Transverse colon (tissue), 4 donors: ENCODE results near the gene EPHB2.

ENCODE experiments used
- EP300 ChIP-seq: sonication (generic); formaldehyde crosslinking; IDR thresholded peaks from one replicate; pipeline ENCODE4 v1.6.1; 2017; ENCODE audit warnings: antibody characterized with exemption, low read depth
- POLR2A ChIP-seq: fragments of 450-650 bp; IDR thresholded peaks from one replicate; pipeline ENCODE4 v1.6.1; 2016; ENCODE audit warnings: antibody characterized with exemption, mild to moderate bottlenecking, moderate library complexity
- POLR2AphosphoS5 ChIP-seq, 3 donors: sonication (generic); formaldehyde crosslinking; IDR thresholded peaks; one replicate each; pipeline ENCODE4 v1.6.1; 2016; ENCODE audit warnings: antibody characterized with exemption in 3 of 3
- TF ChIP-seq, protein P1 (sequence below), 5 experiments: fragments of 200-600 bp in 3 of 5; fragments of 450-650 bp in 2 of 5; sonication (generic) in 3 of 5; IDR thresholded peaks; 1 replicate in 2 of 5; 2 replicates in 3 of 5; pipeline ENCODE4 v1.5.1; 2016 to 2017; ENCODE audit warnings: antibody characterized with exemption in 5 of 5, inconsistent platforms in 3 of 5, mild to moderate bottlenecking in 2 of 5, moderate library complexity in 1 of 5

DNA sequence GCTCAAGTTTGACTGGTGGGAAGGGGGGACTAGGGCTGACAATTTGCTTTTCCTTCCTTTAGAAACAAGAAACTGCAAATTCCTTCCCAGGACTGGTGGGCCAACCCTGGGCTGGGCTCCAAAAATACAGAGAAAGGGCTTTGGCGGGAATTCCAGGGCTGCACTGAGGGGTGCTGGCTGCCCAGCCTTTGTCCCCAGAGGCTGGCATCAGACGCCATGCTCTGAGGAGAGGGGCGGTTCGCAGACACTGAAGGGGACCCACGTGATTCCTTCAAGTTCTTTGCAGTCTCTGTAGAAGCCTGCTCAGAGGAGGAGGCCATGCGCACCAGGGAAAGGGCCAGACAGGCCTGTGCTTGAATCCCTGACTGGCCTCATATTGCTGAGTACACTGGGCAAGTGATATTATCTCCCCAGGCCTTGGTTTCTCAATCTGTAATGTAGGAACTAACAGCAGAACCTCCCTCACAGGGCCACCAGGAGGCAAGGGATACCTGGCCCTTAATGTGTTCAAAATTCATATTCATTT, 119.5 kb downstream of the EPHB2 start:
- no peak for TF ChIP-seq POLR2A
- TF ChIP-seq, protein P1, sequence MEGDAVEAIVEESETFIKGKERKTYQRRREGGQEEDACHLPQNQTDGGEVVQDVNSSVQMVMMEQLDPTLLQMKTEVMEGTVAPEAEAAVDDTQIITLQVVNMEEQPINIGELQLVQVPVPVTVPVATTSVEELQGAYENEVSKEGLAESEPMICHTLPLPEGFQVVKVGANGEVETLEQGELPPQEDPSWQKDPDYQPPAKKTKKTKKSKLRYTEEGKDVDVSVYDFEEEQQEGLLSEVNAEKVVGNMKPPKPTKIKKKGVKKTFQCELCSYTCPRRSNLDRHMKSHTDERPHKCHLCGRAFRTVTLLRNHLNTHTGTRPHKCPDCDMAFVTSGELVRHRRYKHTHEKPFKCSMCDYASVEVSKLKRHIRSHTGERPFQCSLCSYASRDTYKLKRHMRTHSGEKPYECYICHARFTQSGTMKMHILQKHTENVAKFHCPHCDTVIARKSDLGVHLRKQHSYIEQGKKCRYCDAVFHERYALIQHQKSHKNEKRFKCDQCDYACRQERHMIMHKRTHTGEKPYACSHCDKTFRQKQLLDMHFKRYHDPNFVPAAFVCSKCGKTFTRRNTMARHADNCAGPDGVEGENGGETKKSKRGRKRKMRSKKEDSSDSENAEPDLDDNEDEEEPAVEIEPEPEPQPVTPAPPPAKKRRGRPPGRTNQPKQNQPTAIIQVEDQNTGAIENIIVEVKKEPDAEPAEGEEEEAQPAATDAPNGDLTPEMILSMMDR (IDR thresholded peaks at IDR 0.05): no peak
- no peak for TF ChIP-seq EP300
- no peak for TF ChIP-seq POLR2AphosphoS5 (IDR thresholded peaks at IDR 0.05)
